ENCODE results near the gene GABRE. TPM values are rescaled to one million over a fixed set of nuclear protein-coding genes. Genes with fewer than 3 reads are reported as not detected.

GABRE gene
- total RNA-seq, 1 donor from 2014 or later, result 31.3 TPM

DNA sequence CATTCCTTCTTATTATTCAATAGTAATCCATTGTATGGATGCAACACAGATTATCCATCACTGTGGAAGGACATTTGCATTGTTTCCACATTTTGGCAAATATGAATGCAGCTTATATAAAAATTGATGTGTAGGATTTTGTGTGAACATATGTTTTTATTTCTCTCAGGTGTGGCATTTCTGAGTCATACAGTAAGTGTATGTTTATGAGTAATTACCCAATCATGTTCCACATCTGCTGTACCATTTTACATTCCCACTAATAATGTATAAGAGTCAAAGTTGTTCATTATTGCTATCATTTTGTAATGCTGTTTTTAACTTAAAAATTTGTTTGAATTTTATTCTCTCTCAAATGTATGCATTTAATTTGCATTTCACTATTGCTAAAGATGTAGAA lies 36.3 kb downstream of the GABRE start:
- H3K36me3 ChIP-seq, result no peaks in the 10 kb centered on the region
- no peak for DNase-seq
- H3K4me3 ChIP-seq, result no peak overlapping the region
- H3K27me3 ChIP-seq (ENCODE audit: low read depth), result no peaks in the 10 kb centered on the region
- intact Hi-C loops (cut with micrococcal nuclease), result no loop called here
- TF ChIP-seq, protein P1, sequence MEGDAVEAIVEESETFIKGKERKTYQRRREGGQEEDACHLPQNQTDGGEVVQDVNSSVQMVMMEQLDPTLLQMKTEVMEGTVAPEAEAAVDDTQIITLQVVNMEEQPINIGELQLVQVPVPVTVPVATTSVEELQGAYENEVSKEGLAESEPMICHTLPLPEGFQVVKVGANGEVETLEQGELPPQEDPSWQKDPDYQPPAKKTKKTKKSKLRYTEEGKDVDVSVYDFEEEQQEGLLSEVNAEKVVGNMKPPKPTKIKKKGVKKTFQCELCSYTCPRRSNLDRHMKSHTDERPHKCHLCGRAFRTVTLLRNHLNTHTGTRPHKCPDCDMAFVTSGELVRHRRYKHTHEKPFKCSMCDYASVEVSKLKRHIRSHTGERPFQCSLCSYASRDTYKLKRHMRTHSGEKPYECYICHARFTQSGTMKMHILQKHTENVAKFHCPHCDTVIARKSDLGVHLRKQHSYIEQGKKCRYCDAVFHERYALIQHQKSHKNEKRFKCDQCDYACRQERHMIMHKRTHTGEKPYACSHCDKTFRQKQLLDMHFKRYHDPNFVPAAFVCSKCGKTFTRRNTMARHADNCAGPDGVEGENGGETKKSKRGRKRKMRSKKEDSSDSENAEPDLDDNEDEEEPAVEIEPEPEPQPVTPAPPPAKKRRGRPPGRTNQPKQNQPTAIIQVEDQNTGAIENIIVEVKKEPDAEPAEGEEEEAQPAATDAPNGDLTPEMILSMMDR (IDR thresholded peaks at IDR 0.05; ENCODE audit: borderline replicate concordance), result no peak
- no peaks in the 10 kb centered on the region for H3K9me3 ChIP-seq (replicated peaks)
- no peaks in the 10 kb centered on the region for H3K4me1 ChIP-seq
- H3K27ac ChIP-seq (replicated peaks), result no peak overlapping the region

DNA sequence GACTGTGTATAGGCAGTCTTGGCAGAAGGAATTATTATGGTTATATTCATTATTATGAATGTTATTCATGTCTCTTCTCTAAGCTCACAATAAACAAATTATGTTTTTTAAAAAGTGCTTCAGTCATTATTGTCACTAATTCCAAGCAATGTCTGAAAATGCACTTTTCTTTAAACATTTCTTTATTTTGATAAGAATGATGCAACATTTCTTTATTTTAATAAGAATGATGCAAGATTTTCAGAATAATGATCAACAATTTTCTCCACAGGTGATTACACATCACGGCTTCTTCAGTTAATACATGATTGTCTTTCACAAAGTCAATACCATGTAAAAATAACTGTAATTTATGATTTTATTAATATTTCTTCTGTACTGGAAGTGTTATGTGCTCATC lies 39.1 kb downstream of the GABRE start:
- Histone ChIP-seq H3K4me3 (no peak overlapping the region), H3K27ac (replicated peaks) (no peak overlapping the region), H3K9me3 (replicated peaks) (no peaks in the 10 kb centered on the region), H3K4me1 (no peaks in the 10 kb centered on the region), H3K27me3 (ENCODE audit: low read depth) (no peaks in the 10 kb centered on the region), H3K36me3 (no peaks in the 10 kb centered on the region)
- TF ChIP-seq, protein P1 (IDR thresholded peaks at IDR 0.05; ENCODE audit: borderline replicate concordance), result no peak
- no peak for DNase-seq
- intact Hi-C loops (cut with micrococcal nuclease), result no loop called here

DNA sequence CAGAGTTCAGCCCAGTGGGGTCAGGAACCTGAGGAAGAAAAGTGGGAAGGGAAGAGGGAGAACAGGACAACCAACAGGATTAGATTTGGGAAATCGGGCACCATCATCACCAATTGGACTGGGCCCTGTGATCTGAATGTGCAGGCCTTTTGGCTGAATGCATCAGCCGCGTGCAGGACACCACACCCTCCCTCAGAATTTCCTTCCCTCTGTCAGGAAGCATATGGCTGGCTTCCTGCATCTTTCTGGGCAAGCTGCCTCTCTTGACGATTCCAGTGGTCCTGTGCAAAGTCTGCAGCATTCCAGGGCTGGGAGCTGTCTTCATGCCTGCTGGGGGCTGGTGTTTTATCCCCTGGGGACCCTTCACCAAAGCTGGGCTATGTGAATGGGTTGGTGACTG lies 45.4 kb downstream of the GABRE start:
- Histone ChIP-seq H3K9me3 (replicated peaks) (no peaks in the 10 kb centered on the region), H3K4me3 (no peak overlapping the region), H3K27me3 (ENCODE audit: low read depth) (no peaks in the 10 kb centered on the region), H3K36me3 (no peaks in the 10 kb centered on the region), H3K27ac (replicated peaks) (no peak overlapping the region), H3K4me1 (no peaks in the 10 kb centered on the region)
- TF ChIP-seq, protein P1 (IDR thresholded peaks at IDR 0.05; ENCODE audit: borderline replicate concordance), result no peak
- intact Hi-C loops (cut with micrococcal nuclease), result no loop called here
- no peak for DNase-seq

DNA sequence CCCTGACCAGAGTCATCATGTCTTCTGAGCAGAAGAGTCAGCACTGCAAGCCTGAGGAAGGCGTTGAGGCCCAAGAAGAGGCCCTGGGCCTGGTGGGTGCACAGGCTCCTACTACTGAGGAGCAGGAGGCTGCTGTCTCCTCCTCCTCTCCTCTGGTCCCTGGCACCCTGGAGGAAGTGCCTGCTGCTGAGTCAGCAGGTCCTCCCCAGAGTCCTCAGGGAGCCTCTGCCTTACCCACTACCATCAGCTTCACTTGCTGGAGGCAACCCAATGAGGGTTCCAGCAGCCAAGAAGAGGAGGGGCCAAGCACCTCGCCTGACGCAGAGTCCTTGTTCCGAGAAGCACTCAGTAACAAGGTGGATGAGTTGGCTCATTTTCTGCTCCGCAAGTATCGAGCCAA lies 50.8 kb downstream of the GABRE start:
- H3K27ac ChIP-seq (replicated peaks), result no peak overlapping the region
- no peaks in the 10 kb centered on the region for H3K4me1 ChIP-seq
- no peaks in the 10 kb centered on the region for H3K9me3 ChIP-seq (replicated peaks)
- H3K27me3 ChIP-seq (ENCODE audit: low read depth), result no peaks in the 10 kb centered on the region
- H3K36me3 ChIP-seq, result no peaks in the 10 kb centered on the region
- no peak for DNase-seq
- TF ChIP-seq, protein P1 (IDR thresholded peaks at IDR 0.05; ENCODE audit: borderline replicate concordance), result no peak
- intact Hi-C loops (cut with micrococcal nuclease), result no loop called here
- no peak overlapping the region for H3K4me3 ChIP-seq

DNA sequence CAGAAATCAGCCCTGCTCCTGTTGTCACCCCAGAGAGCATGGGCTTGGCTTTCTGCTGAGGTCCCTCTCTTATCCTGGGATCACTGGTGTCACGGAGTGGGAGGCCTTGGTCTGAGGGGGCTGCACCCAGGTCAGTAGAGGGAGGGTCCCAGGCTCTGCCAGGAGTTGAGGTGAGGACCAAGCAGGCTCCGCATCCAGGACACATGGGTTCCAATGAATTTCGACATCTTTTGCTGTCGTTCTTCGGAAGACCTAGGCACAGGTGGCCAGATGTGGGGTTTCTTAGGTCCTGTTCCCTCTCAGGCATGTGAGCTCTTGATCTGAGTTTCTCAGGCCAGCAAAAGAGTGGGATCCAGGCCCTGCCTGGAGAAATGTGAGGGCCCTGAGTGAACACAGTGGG lies 51.8 kb downstream of the GABRE start:
- Histone ChIP-seq H3K27me3 (ENCODE audit: low read depth) (no peaks in the 10 kb centered on the region), H3K9me3 (replicated peaks) (no peaks in the 10 kb centered on the region), H3K36me3 (no peaks in the 10 kb centered on the region), H3K4me1 (no peaks in the 10 kb centered on the region), H3K27ac (replicated peaks) (no peak overlapping the region), H3K4me3 (no peak overlapping the region)
- DNase-seq, result no peak
- TF ChIP-seq, protein P1 (IDR thresholded peaks at IDR 0.05; ENCODE audit: borderline replicate concordance), result no peak
- intact Hi-C loops (cut with micrococcal nuclease), result no loop called here

DNA sequence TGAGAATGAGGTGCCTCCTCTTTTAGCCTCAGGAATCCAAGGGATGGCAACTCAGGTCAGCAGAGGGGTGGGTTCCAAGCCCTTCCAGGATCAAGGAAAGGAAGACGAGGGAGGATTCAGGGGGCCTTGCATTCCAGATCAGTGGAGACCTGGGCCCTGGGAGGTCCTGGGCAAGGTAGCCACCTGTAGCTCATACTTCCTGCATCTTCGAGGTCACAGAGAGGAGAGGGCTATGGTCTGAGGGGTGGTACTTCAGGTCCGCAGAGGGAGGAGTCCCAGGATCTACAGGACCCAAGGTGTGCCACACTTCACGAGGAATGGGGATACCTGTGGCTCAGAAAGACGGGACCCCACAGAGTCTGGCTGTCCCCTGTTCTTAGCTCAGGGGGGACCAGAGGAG lies 52.6 kb downstream of the GABRE start:
- H3K27me3 ChIP-seq (ENCODE audit: low read depth), result no peaks in the 10 kb centered on the region
- H3K4me1 ChIP-seq, result no peaks in the 10 kb centered on the region
- no peak overlapping the region for H3K27ac ChIP-seq (replicated peaks)
- no peak for DNase-seq
- no peaks in the 10 kb centered on the region for H3K36me3 ChIP-seq
- H3K4me3 ChIP-seq, result no peak overlapping the region
- TF ChIP-seq, protein P1 (IDR thresholded peaks at IDR 0.05; ENCODE audit: borderline replicate concordance), result no peak
- intact Hi-C loops (cut with micrococcal nuclease), result no loop called here
- no peaks in the 10 kb centered on the region for H3K9me3 ChIP-seq (replicated peaks)

Measured in left ventricle myocardium inferior (tissue), 1 donor.